GM18508 (cell line): ENCODE data around the gene IFIT2.

Experiments
- ATAC-seq: cut with Tn5 transposase; IDR thresholded peaks from one replicate; pipeline ENCODE4 v1.9.1; 2021; ENCODE audit warnings: moderate number of reproducible peaks; ENCODE audit not compliant: insufficient read depth, unreplicated experiment

The IFIT2 gene

DNA sequence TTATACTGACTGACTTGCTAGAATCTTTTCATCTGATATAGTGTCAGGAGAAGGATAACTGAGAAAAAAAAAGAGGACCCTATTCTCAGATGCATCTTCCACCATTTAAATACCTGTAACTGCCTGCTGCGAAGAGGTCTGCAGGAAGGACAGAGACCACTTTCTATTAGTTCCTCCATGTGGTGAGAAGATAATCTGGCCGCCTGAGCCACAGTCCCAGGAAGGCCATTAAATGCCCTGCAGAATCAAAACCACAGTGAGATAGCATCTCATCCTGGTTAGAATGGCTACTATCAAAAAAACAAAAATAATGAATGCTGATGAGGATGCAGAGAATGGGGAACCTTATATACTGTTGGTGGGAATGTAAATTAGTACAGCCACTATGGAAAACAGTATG, 56.1 kb downstream of the IFIT2 start:
- ATAC-seq: no peak
